GM18507 (cell line): ENCODE data around the gene EZH1.

Experiments used
- DNase-seq: peaks from one replicate; pipeline ENCODE4 v3.0.0; 2011; ENCODE audit warnings: low read depth; ENCODE audit not compliant: insufficient read length; ENCODE audit errors: extremely low spot score
- FAIRE-seq: peaks from 2 replicates; lab custom pipeline; 2011; peaks lifted over from hg19 to GRCh38; lab: Jason Lieb, UNC

The EZH1 gene

GRCh38 chr17:42740699-42741098 lies 4.1 kb downstream of the EZH1 start:
- no peak for FAIRE-seq
- DNase-seq: no peak

- DNase-seq (no peak), FAIRE-seq (no peak)
Measured at GRCh38 chr17:42725143-42725542, 19.7 kb downstream of the EZH1 start.

- DNase-seq (no peak), FAIRE-seq (no peak)
Measured at GRCh38 chr17:42723636-42724035, 21.2 kb downstream of the EZH1 start.

- DNase-seq: peak; percentile 49
- peak; percentile 80 for FAIRE-seq
Measured at GRCh38 chr17:42720996-42721583, 23.8 kb downstream of the EZH1 start.

GRCh38 chr17:42709561-42709960 lies 35.3 kb downstream of the EZH1 start:
- no peak for FAIRE-seq
- no peak for DNase-seq

- DNase-seq (no peak), FAIRE-seq (no peak)
Measured at GRCh38 chr17:42708588-42708987, 36.3 kb downstream of the EZH1 start.

- DNase-seq (no peak), FAIRE-seq (no peak)
Measured at GRCh38 chr17:42706732-42707131, 38.1 kb downstream of the EZH1 start.

- DNase-seq (no peak), FAIRE-seq (peak; percentile 95)
Measured at GRCh38 chr17:42704837-42705494, 39.9 kb downstream of the EZH1 start.

GRCh38 chr17:42704490-42704836 lies 40.4 kb downstream of the EZH1 start:
- FAIRE-seq (no peak), DNase-seq (no peak)

GRCh38 chr17:42702446-42702845 lies 42.4 kb downstream of the EZH1 start:
- DNase-seq (no peak), FAIRE-seq (no peak)

GRCh38 chr17:42700586-42701289 lies 44.1 kb downstream of the EZH1 start:
- no peak for FAIRE-seq
- no peak for DNase-seq

GRCh38 chr17:42699415-42699740 lies 45.5 kb downstream of the EZH1 start:
- FAIRE-seq (no peak), DNase-seq (no peak)

- FAIRE-seq (no peak), DNase-seq (no peak)
Measured at GRCh38 chr17:42698736-42699414, 46.0 kb downstream of the EZH1 start.

GRCh38 chr17:42697108-42697811 lies 47.6 kb downstream of the EZH1 start:
- no peak for FAIRE-seq
- no peak for DNase-seq

GRCh38 chr17:42695500-42695899 lies 49.3 kb downstream of the EZH1 start:
- DNase-seq (no peak), FAIRE-seq (no peak)

GRCh38 chr17:42694524-42694923 lies 50.3 kb downstream of the EZH1 start:
- FAIRE-seq (no peak), DNase-seq (no peak)

- DNase-seq: no peak
- no peak for FAIRE-seq
Measured at GRCh38 chr17:42692489-42692888, 52.4 kb downstream of the EZH1 start.

GRCh38 chr17:42691021-42691545 lies 53.8 kb downstream of the EZH1 start:
- FAIRE-seq: no peak
- DNase-seq: no peak

- DNase-seq (no peak), FAIRE-seq (no peak)
Measured at GRCh38 chr17:42690596-42690995, 54.2 kb downstream of the EZH1 start.
